GM18870 (cell line): Measurements from ENCODE around the gene TSPAN7.

Experiments used
- ATAC-seq: cut with Tn5 transposase; IDR thresholded peaks from one replicate; pipeline ENCODE4 v1.9.1; 2021; ENCODE audit warnings: moderate library complexity; ENCODE audit not compliant: unreplicated experiment

The TSPAN7 gene

GRCh38 chrX:38643903-38644302, 82.6 kb downstream of the TSPAN7 start:
- ATAC-seq, result no peak

GRCh38 chrX:38646129-38646528, 84.8 kb downstream of the TSPAN7 start:
- no peak for ATAC-seq

- no peak for ATAC-seq
Observed at GRCh38 chrX:38649221-38649620, 87.9 kb downstream of the TSPAN7 start.

GRCh38 chrX:38649674-38650647, 88.6 kb downstream of the TSPAN7 start:
- no peak for ATAC-seq

- ATAC-seq, result no peak
Observed at GRCh38 chrX:38651625-38652601, 90.6 kb downstream of the TSPAN7 start.

GRCh38 chrX:38652934-38653442, 91.6 kb downstream of the TSPAN7 start:
- ATAC-seq, result no peak

GRCh38 chrX:38654302-38654701, 93.0 kb downstream of the TSPAN7 start:
- no peak for ATAC-seq

- no peak for ATAC-seq
Observed at GRCh38 chrX:38656350-38656915, 95.1 kb downstream of the TSPAN7 start.

GRCh38 chrX:38657562-38657961, 96.2 kb downstream of the TSPAN7 start:
- ATAC-seq, result peak; percentile 49

GRCh38 chrX:38660395-38661102, 99.2 kb downstream of the TSPAN7 start:
- no peak for ATAC-seq

- no peak for ATAC-seq
Observed at GRCh38 chrX:38661103-38661441, 99.7 kb downstream of the TSPAN7 start.

- ATAC-seq, result peak; percentile 39
Observed at GRCh38 chrX:38661561-38661960, 100.2 kb downstream of the TSPAN7 start.

GRCh38 chrX:38662640-38663039, 101.3 kb downstream of the TSPAN7 start:
- ATAC-seq, result no peak

GRCh38 chrX:38664285-38664684, 102.9 kb downstream of the TSPAN7 start:
- ATAC-seq, result no peak

- ATAC-seq, result no peak
Observed at GRCh38 chrX:38666909-38667308, 105.6 kb downstream of the TSPAN7 start.

GRCh38 chrX:38668771-38669170, 107.4 kb downstream of the TSPAN7 start:
- no peak for ATAC-seq

GRCh38 chrX:38669428-38669827, 108.1 kb downstream of the TSPAN7 start:
- no peak for ATAC-seq

- no peak for ATAC-seq
Observed at GRCh38 chrX:38672646-38673045, 111.3 kb downstream of the TSPAN7 start.

- no peak for ATAC-seq
Observed at GRCh38 chrX:38675856-38676255, 114.5 kb downstream of the TSPAN7 start.

- ATAC-seq, result no peak
Observed at GRCh38 chrX:38678183-38678582, 116.8 kb downstream of the TSPAN7 start.
